Liver (tissue), 3 donors: ENCODE data around the gene NSUN3.

ENCODE experiments used
- EGR1 ChIP-seq, 2 donors: IDR thresholded peaks; 2 replicates each; pipeline ENCODE4 v1.6.1; 2016 to 2018; ENCODE audit warnings: antibody characterized with exemption in 2 of 2, low read depth in 2 of 2
- FOXA1 ChIP-seq: IDR thresholded peaks from 2 replicates; pipeline ENCODE4 v1.6.1; 2016; ENCODE audit warnings: antibody characterized with exemption
- GABPA ChIP-seq, 2 donors: IDR thresholded peaks in 1 of 2; conservative IDR thresholded peaks in 1 of 2; 2 replicates each; pipeline ENCODE4 v1.6.1; 2016; ENCODE audit warnings: antibody characterized with exemption in 2 of 2, mild to moderate bottlenecking in 1 of 2, moderate library complexity in 1 of 2
- HNF4A ChIP-seq, 2 donors: conservative IDR thresholded peaks; 2 replicates each; pipeline ENCODE4 v1.6.1; 2016; ENCODE audit warnings: antibody characterized with exemption in 2 of 2, mild to moderate bottlenecking in 2 of 2
- HNF4G ChIP-seq: IDR thresholded peaks from 2 replicates; pipeline ENCODE4 v1.6.1; 2016; ENCODE audit warnings: antibody characterized with exemption
- RAD21 ChIP-seq, 2 donors: IDR thresholded peaks; 2 replicates each; pipeline ENCODE4 v1.6.1; 2016; ENCODE audit warnings: antibody characterized with exemption in 2 of 2, mild to moderate bottlenecking in 2 of 2
- SP1 ChIP-seq: IDR thresholded peaks from 2 replicates; pipeline ENCODE4 v1.6.1; 2018; ENCODE audit warnings: antibody characterized with exemption, mild to moderate bottlenecking
- TAF1 ChIP-seq: conservative IDR thresholded peaks from 2 replicates; pipeline ENCODE4 v1.6.1; 2016; ENCODE audit warnings: antibody characterized with exemption, mild to moderate bottlenecking
- YY1 ChIP-seq: IDR thresholded peaks from 2 replicates; pipeline ENCODE4 v1.6.1; 2016; ENCODE audit warnings: antibody characterized with exemption, mild to moderate bottlenecking
- TF ChIP-seq, protein P1 (sequence below): fragments of 150-350 bp; IDR thresholded peaks from 2 replicates; pipeline ENCODE4 v1.5.1; 2017; ENCODE audit warnings: improper control_type of control experiment, low read depth, low read length; ENCODE audit not compliant: missing input control
- TF ChIP-seq, protein P2 (sequence below): IDR thresholded peaks from 2 replicates; pipeline ENCODE4 v1.6.1; 2016; ENCODE audit warnings: antibody characterized with exemption
- TF ChIP-seq, protein P3 (sequence below): IDR thresholded peaks from 2 replicates; pipeline ENCODE4 v1.6.1; 2016; ENCODE audit warnings: antibody characterized with exemption
- donor health status: healthy.
- donor health status: healthy.

DNA sequence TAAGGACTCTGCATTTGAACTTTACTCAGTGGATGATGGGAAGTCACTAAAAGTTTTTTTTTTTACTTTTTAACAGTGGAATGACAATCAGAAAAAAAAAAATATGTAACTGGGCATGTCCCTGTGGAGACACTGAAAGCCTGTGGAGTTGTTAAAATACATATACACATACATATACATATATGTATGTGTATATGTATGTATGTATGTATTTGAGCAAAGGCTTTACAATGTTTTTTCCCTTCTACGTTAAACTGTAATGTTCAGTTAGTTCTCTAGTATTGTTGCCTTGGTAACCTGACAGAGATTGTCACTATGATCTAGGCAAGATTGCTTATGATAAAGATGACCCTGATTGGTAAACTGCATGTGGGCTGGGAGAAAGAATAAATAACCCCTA is 30.3 kb downstream of the NSUN3 start:
- no peak for TF ChIP-seq RAD21 (IDR thresholded peaks at IDR 0.05)
- TF ChIP-seq, protein P1, sequence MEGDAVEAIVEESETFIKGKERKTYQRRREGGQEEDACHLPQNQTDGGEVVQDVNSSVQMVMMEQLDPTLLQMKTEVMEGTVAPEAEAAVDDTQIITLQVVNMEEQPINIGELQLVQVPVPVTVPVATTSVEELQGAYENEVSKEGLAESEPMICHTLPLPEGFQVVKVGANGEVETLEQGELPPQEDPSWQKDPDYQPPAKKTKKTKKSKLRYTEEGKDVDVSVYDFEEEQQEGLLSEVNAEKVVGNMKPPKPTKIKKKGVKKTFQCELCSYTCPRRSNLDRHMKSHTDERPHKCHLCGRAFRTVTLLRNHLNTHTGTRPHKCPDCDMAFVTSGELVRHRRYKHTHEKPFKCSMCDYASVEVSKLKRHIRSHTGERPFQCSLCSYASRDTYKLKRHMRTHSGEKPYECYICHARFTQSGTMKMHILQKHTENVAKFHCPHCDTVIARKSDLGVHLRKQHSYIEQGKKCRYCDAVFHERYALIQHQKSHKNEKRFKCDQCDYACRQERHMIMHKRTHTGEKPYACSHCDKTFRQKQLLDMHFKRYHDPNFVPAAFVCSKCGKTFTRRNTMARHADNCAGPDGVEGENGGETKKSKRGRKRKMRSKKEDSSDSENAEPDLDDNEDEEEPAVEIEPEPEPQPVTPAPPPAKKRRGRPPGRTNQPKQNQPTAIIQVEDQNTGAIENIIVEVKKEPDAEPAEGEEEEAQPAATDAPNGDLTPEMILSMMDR, result no peak
- TF ChIP-seq EGR1 (IDR thresholded peaks at IDR 0.05; ENCODE audit: low read depth in 2 of 2), result no peak
- TF ChIP-seq, protein P2, sequence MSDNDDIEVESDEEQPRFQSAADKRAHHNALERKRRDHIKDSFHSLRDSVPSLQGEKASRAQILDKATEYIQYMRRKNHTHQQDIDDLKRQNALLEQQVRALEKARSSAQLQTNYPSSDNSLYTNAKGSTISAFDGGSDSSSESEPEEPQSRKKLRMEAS, result no peak
- TF ChIP-seq YY1, result no peak
- TF ChIP-seq, protein P3, sequence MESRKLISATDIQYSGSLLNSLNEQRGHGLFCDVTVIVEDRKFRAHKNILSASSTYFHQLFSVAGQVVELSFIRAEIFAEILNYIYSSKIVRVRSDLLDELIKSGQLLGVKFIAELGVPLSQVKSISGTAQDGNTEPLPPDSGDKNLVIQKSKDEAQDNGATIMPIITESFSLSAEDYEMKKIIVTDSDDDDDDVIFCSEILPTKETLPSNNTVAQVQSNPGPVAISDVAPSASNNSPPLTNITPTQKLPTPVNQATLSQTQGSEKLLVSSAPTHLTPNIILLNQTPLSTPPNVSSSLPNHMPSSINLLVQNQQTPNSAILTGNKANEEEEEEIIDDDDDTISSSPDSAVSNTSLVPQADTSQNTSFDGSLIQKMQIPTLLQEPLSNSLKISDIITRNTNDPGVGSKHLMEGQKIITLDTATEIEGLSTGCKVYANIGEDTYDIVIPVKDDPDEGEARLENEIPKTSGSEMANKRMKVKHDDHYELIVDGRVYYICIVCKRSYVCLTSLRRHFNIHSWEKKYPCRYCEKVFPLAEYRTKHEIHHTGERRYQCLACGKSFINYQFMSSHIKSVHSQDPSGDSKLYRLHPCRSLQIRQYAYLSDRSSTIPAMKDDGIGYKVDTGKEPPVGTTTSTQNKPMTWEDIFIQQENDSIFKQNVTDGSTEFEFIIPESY, result no peak
- TF ChIP-seq TAF1, result no peak
- TF ChIP-seq HNF4A (conservative IDR thresholded peaks at IDR 0.05), result no peak
- TF ChIP-seq GABPA (IDR thresholded peaks at IDR 0.05 in 1 of 2, conservative IDR thresholded peaks at IDR 0.05 in 1 of 2), result no peak
- TF ChIP-seq SP1, result no peak
- TF ChIP-seq HNF4G, result no peak
- no peak for TF ChIP-seq FOXA1
